Mesenteric fat pad (tissue), 1 donor: Measurements from ENCODE around the gene MRPL52. TPM values are rescaled to one million over a fixed set of nuclear protein-coding genes. Genes with fewer than 3 reads are reported as not detected.
"Not testable (repeated sequence)": the region's sequence is repeated elsewhere in the genome, so short reads cannot be mapped to it uniquely, and the experiment has no call there.

Experiments used
- DNase-seq: peaks from one replicate; pipeline ENCODE4 v3.0.0-alpha.2; 2020; ENCODE audit warnings: low spot score
- total RNA-seq: library from RNA; stranded (reverse); fragmentation: NEBNext Ultra II Directional; extraction: Animal tissue kit (Norgen Biotek cat#: 25700); gene quantifications from one replicate; pipeline ENCODE4 v1.2.1, GENCODE V29; 2021
- donor health status: DM: yes; HTN: yes; CAD: no.

Gene MRPL52
- total RNA-seq, 1 donor from 2014 or later, result 54.0 TPM

GRCh38 chr14:22808388-22809209 lies 21.1 kb upstream of the MRPL52 start:
- DNase-seq, result no peak

DNA sequence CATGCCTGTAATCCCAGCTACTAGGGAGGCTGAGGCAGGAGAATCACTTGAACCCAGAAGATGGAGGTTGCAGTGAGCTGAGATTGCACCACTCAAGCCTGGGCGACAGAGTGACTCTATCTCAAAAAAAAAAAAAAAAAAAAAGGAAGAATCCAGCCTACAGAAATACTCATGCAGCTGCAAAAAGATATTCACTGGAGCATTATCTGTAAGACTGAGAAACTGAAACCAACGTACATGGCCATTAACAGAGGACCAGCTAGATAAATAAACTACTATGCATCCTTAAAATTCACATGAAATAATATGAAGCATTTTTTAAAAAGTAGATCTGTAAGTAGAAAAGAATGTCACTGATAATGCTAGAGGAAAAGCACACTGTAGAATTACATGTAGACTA lies 18.0 kb upstream of the MRPL52 start:
- DNase-seq, result no peak

- DNase-seq, result no peak
These were observed 16.9 kb upstream of the MRPL52 start for GRCh38 chr14:22812744-22813143.

GRCh38 chr14:22813145-22813544 lies 16.5 kb upstream of the MRPL52 start:
- DNase-seq, result no peak

GRCh38 chr14:22814373-22814772 lies 15.3 kb upstream of the MRPL52 start:
- no peak for DNase-seq

- no peak for DNase-seq
These were observed 14.6 kb upstream of the MRPL52 start, which contains the start of gene SLC7A7 for GRCh38 chr14:22814941-22815713. TSS of gene SLC7A7 (minus strand) at chr14:22815435. CDS start at chr14:22813398, 2,037 bp downstream.

GRCh38 chr14:22819151-22819988 lies 10.3 kb upstream of the MRPL52 start:
- no peak for DNase-seq

- DNase-seq, result no peak
These were observed 9.0 kb upstream of the MRPL52 start for GRCh38 chr14:22820731-22821130.

- DNase-seq, result no peak
These were observed 8.3 kb upstream of the MRPL52 start for GRCh38 chr14:22821193-22822015.

DNA sequence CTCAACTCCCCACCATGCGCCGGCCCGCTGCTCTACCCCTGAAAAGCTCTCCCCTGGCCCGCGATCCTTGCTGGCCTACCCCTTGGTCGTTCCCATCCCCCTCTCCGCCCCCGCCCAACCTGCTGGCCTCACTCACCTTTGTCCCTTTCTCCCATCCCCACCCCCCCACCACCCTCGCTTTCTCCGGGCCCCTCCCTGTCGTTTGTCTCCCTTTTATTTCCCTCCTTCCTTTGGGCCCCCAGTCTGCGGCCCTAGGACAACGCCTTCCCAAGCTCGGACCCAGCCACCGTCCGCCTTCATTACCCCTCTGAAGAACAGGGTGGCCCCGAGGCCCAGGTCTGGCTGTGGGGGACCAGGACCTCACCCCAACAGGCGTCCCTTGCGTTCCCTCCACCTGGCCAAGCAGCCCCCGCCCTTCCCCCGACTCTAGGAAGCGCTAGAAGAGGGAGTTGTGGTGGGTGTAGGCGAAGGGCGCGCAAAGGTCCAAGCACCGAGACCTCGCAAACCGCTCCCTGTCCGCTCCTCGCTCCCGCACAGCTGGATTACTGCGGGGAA lies 7.6 kb upstream of the MRPL52 start:
- no peak for DNase-seq

- DNase-seq, result no peak
These were observed 7.1 kb upstream of the MRPL52 start for GRCh38 chr14:22822571-22823098.

GRCh38 chr14:22824711-22825359 lies 4.9 kb upstream of the MRPL52 start:
- DNase-seq, result no peak

DNA sequence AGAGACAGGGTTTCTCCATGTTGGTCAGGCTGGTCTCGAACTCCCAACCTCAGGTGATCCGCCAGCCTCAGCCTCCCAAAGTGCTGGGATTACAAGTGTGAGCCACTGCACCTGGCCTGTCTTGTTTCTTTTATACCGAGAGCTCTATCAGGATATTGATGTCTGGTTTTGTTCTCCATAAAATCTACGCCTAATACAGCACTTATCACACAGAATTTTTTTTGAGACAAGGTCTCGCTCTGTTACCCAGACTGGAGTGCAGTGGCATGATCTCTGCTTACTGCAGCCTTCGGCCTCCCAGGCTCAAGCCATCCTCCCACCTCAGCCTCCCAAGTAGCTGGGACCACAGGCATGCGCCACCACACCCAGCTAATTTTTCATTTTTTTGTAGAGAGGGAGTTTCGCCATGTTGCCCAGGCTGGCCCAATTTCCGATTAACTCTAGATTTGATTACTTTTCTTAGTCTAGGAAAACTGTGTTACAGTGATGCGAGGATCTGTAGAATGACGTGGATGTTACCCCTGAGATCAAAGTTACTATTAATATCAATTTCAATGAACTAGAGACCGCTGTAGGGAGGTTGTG lies 519 bp upstream of the MRPL52 start:
- DNase-seq, result not testable (repeated sequence)

GRCh38 chr14:22830443-22831010 lies 840 bp downstream of the MRPL52 start:
- DNase-seq, result no peak

- DNase-seq, result no peak
These were observed 5.8 kb downstream of the MRPL52 start for GRCh38 chr14:22835505-22835904.

GRCh38 chr14:22836301-22837113 lies 6.8 kb downstream of the MRPL52 start, which contains the start of gene MMP14:
TSS of gene MMP14 (plus strand) at chr14:22836585. CDS start at chr14:22836818, 233 bp downstream.
- no peak for DNase-seq

DNA sequence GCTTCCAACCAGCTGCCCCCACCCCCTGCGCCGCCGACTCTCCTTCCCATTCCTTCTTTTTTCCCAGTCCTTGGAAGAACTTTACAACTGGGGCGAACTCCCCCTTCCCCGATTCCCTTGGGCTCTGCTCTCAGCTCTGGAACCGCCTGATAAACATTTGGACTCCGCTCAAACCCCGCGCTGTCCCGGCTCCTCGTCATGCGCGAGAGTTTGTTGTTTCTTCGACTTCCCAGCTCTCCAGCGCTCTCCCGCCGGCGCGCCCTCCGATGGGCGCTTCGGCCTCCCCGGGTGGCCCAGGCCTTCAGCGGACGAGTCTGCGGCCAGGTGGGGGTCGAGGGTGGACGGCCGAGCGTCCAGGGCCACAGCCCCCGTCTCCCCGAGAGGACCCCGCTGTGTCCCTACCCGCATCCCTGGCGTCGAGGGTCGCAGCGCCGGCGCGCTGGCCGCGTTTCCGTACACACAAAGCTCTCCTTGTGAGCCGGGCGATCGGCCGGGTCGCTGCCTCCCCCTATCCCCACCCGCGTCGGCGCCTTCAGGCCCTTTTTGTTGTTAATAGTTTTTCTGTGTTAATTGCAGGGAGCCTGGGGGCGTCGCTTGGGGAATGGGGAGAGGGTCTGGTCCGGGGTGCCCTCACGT lies 7.5 kb downstream of the MRPL52 start:
- DNase-seq, result no peak
